GM23248 (cell line): ENCODE measurements around the gene LCE1A.

Experiments
- EZH2 ChIP-seq: fragments of 200-600 bp; sonication (generic); IDR thresholded peaks from 2 replicates; pipeline ENCODE4 v1.6.1; 2018; ENCODE audit warnings: antibody characterized with exemption, mild to moderate bottlenecking; ENCODE audit not compliant: insufficient read depth, poor library complexity, severe bottlenecking
- EZH2phosphoT487 ChIP-seq: fragments of 200-600 bp; sonication (generic); IDR thresholded peaks from 2 replicates; pipeline ENCODE4 v1.6.1; 2018; ENCODE audit warnings: antibody characterized with exemption, moderate library complexity, mild to moderate bottlenecking, low read depth; ENCODE audit not compliant: insufficient read depth

DNA sequence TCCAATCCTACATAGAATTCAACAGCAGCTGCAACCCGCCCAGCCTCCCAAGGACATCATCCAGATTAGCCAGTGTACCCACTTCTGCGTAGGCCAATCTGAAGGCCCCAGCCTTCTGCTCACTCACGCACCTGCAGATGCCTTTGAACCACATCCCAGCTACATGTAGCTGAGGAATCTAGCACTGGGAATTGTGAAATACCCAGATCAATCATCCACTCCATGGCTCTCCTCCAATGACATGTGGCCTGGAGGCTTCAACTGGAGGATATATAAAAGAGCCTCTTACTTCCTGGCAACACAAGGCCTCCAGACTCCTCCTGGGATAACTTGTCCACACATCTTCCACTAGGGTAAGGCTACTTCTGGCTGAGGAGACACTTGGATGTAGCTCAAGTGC lies 15.3 kb downstream of the LCE1A start, which contains the start of gene LCE6A:
- TF ChIP-seq EZH2phosphoT487 (no peak), EZH2 (no peak)
